Left ventricle myocardium superior (tissue), 1 donor: ENCODE data around the gene HIVEP2. TPM values are rescaled to one million over a fixed set of nuclear protein-coding genes. Genes with fewer than 3 reads are reported as not detected.
"Not testable (repeated sequence)": the region's sequence is repeated elsewhere in the genome, so short reads cannot be mapped to it uniquely, and the experiment has no call there.

Source experiments
- ATAC-seq: fragments of 200-7000 bp; cut with Tn5 transposase; one replicate; pipeline ENCODE4 v1.9.1; 2020; ENCODE audit warnings: mild to moderate bottlenecking, moderate library complexity
- DNase-seq: peaks from one replicate; pipeline ENCODE4 v3.0.0-alpha.2; 2020
- intact Hi-C: fragments of 100-400 bp; cut with micrococcal nuclease; formaldehyde crosslinking; loops from one replicate; pipeline ENCODE4 v1.11.0; 2022
- long read RNA-seq: library from polyadenylated mRNA; unstranded; transcript quantifications from one replicate; pipeline ENCODE4 v2.0.0, GENCODE V29; 2021
- total RNA-seq: library from RNA; stranded (reverse); fragmentation: NEBNext Ultra II Directional; extraction: Animal tissue kit (Norgen Biotek cat#: 25700); gene quantifications from one replicate; pipeline ENCODE4 v1.2.1, GENCODE V29; 2021
- donor health status: DM: no; HTN: yes; CAD: no; lungs with severe emphysema.

Gene HIVEP2
- total RNA-seq: 14.4 TPM
- long read RNA-seq, partial matches to known transcripts: 7 of 10 reads
- long read RNA-seq, other reads (novel, unspliced or antisense): 3 of 10 reads

GRCh38 chr6:142945049-142945445 lies at the start of gene HIVEP2:
TSS of gene HIVEP2 (minus strand) at chr6:142945176. CDS start at chr6:142774738, 170,438 bp downstream.
- ATAC-seq (peak; percentile 40), DNase-seq (peak; percentile 91)
- intact Hi-C loops: loop anchor here (10.0 kb wide), 1 partner anchor 100 kb away; no protein-coding TSS in a partner anchor

- intact Hi-C loops: no loop called here
- DNase-seq: no peak
- ATAC-seq: no peak
Measured at GRCh38 chr6:142993977-142994376, 49.0 kb upstream of the HIVEP2 start.

- DNase-seq: no peak
- no peak for ATAC-seq
- intact Hi-C loops: no loop called here
Measured at GRCh38 chr6:142987490-142987889, 42.5 kb upstream of the HIVEP2 start.

- DNase-seq (no peak), ATAC-seq (no peak)
- intact Hi-C loops: no loop called here
Measured at GRCh38 chr6:142985281-142985680, 40.3 kb upstream of the HIVEP2 start.

- DNase-seq: no peak
- intact Hi-C loops: no loop called here
- no peak for ATAC-seq
Measured at GRCh38 chr6:142984386-142984785, 39.4 kb upstream of the HIVEP2 start.

GRCh38 chr6:142975365-142975764 lies 30.4 kb upstream of the HIVEP2 start:
- intact Hi-C loops: no loop called here

GRCh38 chr6:142970941-142971340 lies 26.0 kb upstream of the HIVEP2 start:
- DNase-seq, ATAC-seq, intact Hi-C loops: not testable (repeated sequence)

More at GRCh38 chr6:142975365-142975764, 30.4 kb upstream of the HIVEP2 start:
- no peak for DNase-seq
- ATAC-seq: no peak

GRCh38 chr6:142968601-142969000 lies 23.6 kb upstream of the HIVEP2 start:
- DNase-seq (no peak), ATAC-seq (no peak)
- intact Hi-C loops: no loop called here

- intact Hi-C loops: no loop called here
Measured at GRCh38 chr6:142966294-142966693, 21.3 kb upstream of the HIVEP2 start.

GRCh38 chr6:142965164-142965563 lies 20.2 kb upstream of the HIVEP2 start:
- intact Hi-C loops: no loop called here
- DNase-seq (no peak), ATAC-seq (no peak)

More at GRCh38 chr6:142966294-142966693, 21.3 kb upstream of the HIVEP2 start:
- ATAC-seq: no peak
- DNase-seq: no peak

GRCh38 chr6:142960098-142960497 lies 15.1 kb upstream of the HIVEP2 start:
- intact Hi-C loops: no loop called here
- ATAC-seq: no peak
- no peak for DNase-seq

- ATAC-seq (peak; percentile 93), DNase-seq (no peak)
- intact Hi-C loops: loop anchor here (10.0 kb wide), 1 partner anchor 66 kb away; no protein-coding TSS in a partner anchor
Measured at GRCh38 chr6:142958343-142958742, 13.4 kb upstream of the HIVEP2 start.

GRCh38 chr6:142956726-142957125 lies 11.8 kb upstream of the HIVEP2 start:
- intact Hi-C loops: loop anchor here (10.0 kb wide), 1 partner anchor 68 kb away; no protein-coding TSS in a partner anchor
- no peak for DNase-seq
- ATAC-seq: no peak

GRCh38 chr6:142954844-142955243 lies 9.9 kb upstream of the HIVEP2 start:
- intact Hi-C loops: loop anchor here (10.0 kb wide), 1 partner anchor 70 kb away; no protein-coding TSS in a partner anchor
- ATAC-seq: no peak
- DNase-seq: no peak

- intact Hi-C loops: loop anchor here (10.0 kb wide), 1 partner anchor 71 kb away; no protein-coding TSS in a partner anchor
- ATAC-seq (no peak), DNase-seq (no peak)
Measured at GRCh38 chr6:142953373-142954273, 8.6 kb upstream of the HIVEP2 start.

GRCh38 chr6:142952614-142953013 lies 7.6 kb upstream of the HIVEP2 start:
- no peak for DNase-seq
- intact Hi-C loops: loop anchor here (10.0 kb wide), 1 partner anchor 72 kb away; no protein-coding TSS in a partner anchor
- no peak for ATAC-seq

- ATAC-seq: no peak
- DNase-seq: no peak
- intact Hi-C loops: loop anchor here (10.0 kb wide), 1 partner anchor 75 kb away; no protein-coding TSS in a partner anchor
Measured at GRCh38 chr6:142950291-142950690, 5.3 kb upstream of the HIVEP2 start.

- DNase-seq (no peak), ATAC-seq (no peak)
- intact Hi-C loops: loop anchor here (10.0 kb wide), 1 partner anchor 103 kb away; no protein-coding TSS in a partner anchor
Measured at GRCh38 chr6:142947714-142948480, 2.9 kb upstream of the HIVEP2 start.
